ENCODE measurements around the gene GRK1.

GRK1 gene

GRCh38 chr13:113644800-113645199 is 22.2 kb upstream of the GRK1 start:
- H3K4me3 ChIP-seq (replicated peaks; ENCODE audit: low read depth, low read length): no peak overlapping the region
- no peak for DNase-seq (ENCODE audit: extremely low read depth, low read depth)
- TF ChIP-seq, protein P1, sequence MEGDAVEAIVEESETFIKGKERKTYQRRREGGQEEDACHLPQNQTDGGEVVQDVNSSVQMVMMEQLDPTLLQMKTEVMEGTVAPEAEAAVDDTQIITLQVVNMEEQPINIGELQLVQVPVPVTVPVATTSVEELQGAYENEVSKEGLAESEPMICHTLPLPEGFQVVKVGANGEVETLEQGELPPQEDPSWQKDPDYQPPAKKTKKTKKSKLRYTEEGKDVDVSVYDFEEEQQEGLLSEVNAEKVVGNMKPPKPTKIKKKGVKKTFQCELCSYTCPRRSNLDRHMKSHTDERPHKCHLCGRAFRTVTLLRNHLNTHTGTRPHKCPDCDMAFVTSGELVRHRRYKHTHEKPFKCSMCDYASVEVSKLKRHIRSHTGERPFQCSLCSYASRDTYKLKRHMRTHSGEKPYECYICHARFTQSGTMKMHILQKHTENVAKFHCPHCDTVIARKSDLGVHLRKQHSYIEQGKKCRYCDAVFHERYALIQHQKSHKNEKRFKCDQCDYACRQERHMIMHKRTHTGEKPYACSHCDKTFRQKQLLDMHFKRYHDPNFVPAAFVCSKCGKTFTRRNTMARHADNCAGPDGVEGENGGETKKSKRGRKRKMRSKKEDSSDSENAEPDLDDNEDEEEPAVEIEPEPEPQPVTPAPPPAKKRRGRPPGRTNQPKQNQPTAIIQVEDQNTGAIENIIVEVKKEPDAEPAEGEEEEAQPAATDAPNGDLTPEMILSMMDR (IDR thresholded peaks at IDR 0.05; ENCODE audit: low read depth, low read length, missing control alignments): no peak

DNA sequence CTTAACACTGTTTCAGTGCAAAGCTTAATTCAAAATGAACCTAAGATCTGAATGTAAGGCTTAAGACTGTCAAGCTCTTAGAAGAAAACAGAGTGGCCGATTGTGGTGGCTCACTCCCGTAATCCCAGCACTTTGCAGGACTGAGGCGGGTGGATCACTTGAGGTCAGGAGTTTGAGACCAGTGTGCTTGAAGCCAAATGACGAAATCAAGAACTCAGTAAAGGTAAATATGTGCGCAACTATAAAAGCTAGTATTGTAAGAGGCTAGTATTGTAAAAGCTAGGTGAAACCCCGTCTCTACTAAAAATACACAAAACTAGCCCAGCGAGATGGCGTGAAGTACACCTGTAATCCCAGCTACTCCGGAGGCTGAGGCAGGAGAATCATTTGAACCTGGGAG is 21.7 kb upstream of the GRK1 start:
- no peak for DNase-seq (ENCODE audit: extremely low read depth, low read depth)
- TF ChIP-seq, protein P1 (IDR thresholded peaks at IDR 0.05; ENCODE audit: low read depth, low read length, missing control alignments): no peak

DNA sequence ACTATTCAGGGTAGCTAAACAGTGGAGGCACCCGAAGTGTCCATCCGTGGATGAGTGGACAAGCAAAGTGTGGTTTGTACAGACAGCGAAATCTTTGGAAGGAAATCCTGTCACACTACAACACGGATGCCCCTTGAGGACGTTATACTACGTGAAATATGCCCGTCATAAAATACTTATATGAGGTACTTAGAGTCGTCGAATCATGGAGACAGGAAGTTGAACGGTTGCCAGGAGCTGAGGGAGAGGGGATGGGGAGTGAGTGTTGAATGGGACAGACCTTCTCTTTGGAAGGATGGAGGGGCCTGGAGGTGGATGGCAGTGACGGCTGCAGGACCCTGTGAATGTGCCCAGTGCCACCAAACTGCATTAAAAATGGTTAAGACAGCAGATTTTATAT is 20.6 kb upstream of the GRK1 start:
- TF ChIP-seq, protein P1 (IDR thresholded peaks at IDR 0.05; ENCODE audit: low read depth, low read length, missing control alignments): no peak
- H3K4me3 ChIP-seq (replicated peaks; ENCODE audit: low read depth, low read length): no peak overlapping the region
- DNase-seq (ENCODE audit: extremely low read depth, low read depth): no peak

More for the DNA sequence above, 21.7 kb upstream of the GRK1 start:
- no peak overlapping the region for H3K4me3 ChIP-seq (replicated peaks; ENCODE audit: low read depth, low read length)

GRCh38 chr13:113646921-113647340 is 20.1 kb upstream of the GRK1 start:
- TF ChIP-seq, protein P1 (IDR thresholded peaks at IDR 0.05; ENCODE audit: low read depth, low read length, missing control alignments): no peak
- DNase-seq (ENCODE audit: extremely low read depth, low read depth): no peak
- H3K4me3 ChIP-seq (replicated peaks; ENCODE audit: low read depth, low read length): no peak overlapping the region

DNA sequence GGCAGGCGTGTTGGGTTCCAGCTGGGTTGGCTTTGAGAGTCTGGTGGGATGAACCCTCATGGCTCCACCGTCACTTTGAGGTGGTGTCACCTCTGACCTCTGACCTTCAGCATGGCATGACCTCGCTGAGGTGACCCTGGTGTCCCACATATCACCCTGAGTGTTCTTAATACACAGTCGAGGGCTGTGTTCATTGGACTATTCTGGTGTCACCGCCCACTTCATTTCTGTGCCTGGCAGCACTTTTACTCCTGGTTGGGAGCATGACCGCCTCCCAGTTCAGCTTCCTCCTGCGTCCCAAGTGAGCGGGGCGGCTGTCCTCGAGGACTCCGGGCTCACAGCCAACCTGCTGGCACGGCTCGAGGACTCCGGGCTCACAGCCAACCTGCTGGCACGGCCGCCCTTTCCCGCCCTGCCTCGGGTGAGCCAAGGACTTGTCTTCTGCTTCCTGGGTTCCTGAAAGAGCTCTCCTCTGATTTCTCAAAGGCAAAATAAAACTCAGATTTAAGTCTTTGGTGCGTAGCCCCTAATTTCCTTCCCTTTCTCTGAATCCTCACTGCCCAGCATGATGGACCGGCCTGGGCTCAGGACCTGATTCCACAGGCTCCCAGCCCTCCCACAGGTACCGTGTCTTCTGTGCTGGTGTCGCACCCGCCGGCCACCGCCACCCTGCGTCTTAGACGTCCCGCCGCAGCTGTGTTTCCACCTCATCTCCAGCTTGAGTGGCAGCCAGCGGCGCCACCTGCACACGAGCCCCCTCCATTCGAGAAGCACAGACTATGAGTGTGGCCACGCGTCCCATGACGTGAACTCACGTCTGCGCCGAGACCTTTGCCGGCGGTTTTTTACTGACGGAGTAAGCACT is 19.4 kb upstream of the GRK1 start:
- TF ChIP-seq, protein P1 (IDR thresholded peaks at IDR 0.05; ENCODE audit: low read depth, low read length, missing control alignments): no peak
- peak; percentile 1 for DNase-seq (ENCODE audit: extremely low read depth, low read depth)
- H3K4me3 ChIP-seq (replicated peaks; ENCODE audit: low read depth, low read length): no peak overlapping the region

- H3K4me3 ChIP-seq (replicated peaks; ENCODE audit: low read depth, low read length): no peak overlapping the region
- no peak for DNase-seq (ENCODE audit: extremely low read depth, low read depth)
- TF ChIP-seq, protein P1 (IDR thresholded peaks at IDR 0.05; ENCODE audit: low read depth, low read length, missing control alignments): no peak
These were observed 18.8 kb upstream of the GRK1 start for GRCh38 chr13:113648216-113648610.
